ENCODE measurements around the gene RFX8.

GRCh38 chr2:101382442-101382841 is 92.5 kb downstream of the RFX8 start:
- no peak for TF ChIP-seq CTCF (IDR thresholded peaks at IDR 0.05; ENCODE audit: insufficient read depth, low read length, poor library complexity, severe bottlenecking)
- no peak for TF ChIP-seq EZH2phosphoT487 (conservative IDR thresholded peaks at IDR 0.05; ENCODE audit: low read length)

Data from SU-DHL-6 (cell line).